Naive thymus-derived CD4-positive, alpha-beta T cell (primary cell): Measurements from ENCODE around the gene NRDE2. TPM values are rescaled to one million over a fixed set of nuclear protein-coding genes. Genes with fewer than 3 reads are reported as not detected.
"Not testable (repeated sequence)": the region's sequence is repeated elsewhere in the genome, so short reads cannot be mapped to it uniquely, and the experiment has no call there.

Experiments used
- ATAC-seq: fragments of 150-1000 bp; cut with Tn5 transposase; 2 replicates; pipeline ENCODE4 v1.10.0; 2021; ENCODE audit warnings: mild to moderate bottlenecking, moderate library complexity
- CTCF ChIA-PET: fragments of 350-600 bp; sonication (Branson Sonifier 250); formaldehyde crosslinking; loops from one replicate; lab custom pipeline; 2021; ENCODE audit warnings: antibody characterized with exemption; lab: Charles Lee
- POLR2A ChIA-PET: fragments of 350-600 bp; sonication (Branson Sonifier 250); formaldehyde crosslinking; loops from one replicate; lab custom pipeline; 2021; ENCODE audit warnings: antibody characterized with exemption, inconsistent platforms; lab: Charles Lee
- DNase-seq, 9 donors: peaks; one replicate each; pipeline versions ENCODE4 v3.0.0 to v3.0.0-alpha.2; 2020 to 2022; ENCODE audit warnings: mixed read lengths in 1 of 9
- H3K27ac ChIP-seq: one replicate; pipeline ENCODE4 v1.7.0; 2013; ENCODE audit warnings: mild to moderate bottlenecking, low read depth, low read length, moderate library complexity
- H3K27me3 ChIP-seq, 2 donors: one replicate each; pipeline ENCODE4 v1.7.0; 2013; ENCODE audit warnings: low read length in 2 of 2, mild to moderate bottlenecking in 2 of 2, moderate library complexity in 2 of 2; ENCODE audit not compliant: control insufficient read depth in 2 of 2, insufficient read depth in 2 of 2
- H3K36me3 ChIP-seq, 3 experiments: 1 replicate in 2 of 3; 2 replicates in 1 of 3; pipeline ENCODE4 v1.7.0; 2013; ENCODE audit warnings: low read length in 3 of 3, mild to moderate bottlenecking in 3 of 3, moderate library complexity in 1 of 3; ENCODE audit not compliant: insufficient read depth in 3 of 3, control insufficient read depth in 2 of 3
- H3K4me1 ChIP-seq, 2 donors: one replicate each; pipeline ENCODE4 v1.7.0; 2013; ENCODE audit warnings: low read length in 2 of 2, mild to moderate bottlenecking in 2 of 2, moderate library complexity in 1 of 2; ENCODE audit not compliant: control insufficient read depth in 2 of 2, insufficient read depth in 2 of 2
- H3K4me3 ChIP-seq: 2 replicates; pipeline ENCODE4 v1.7.0; 2013; ENCODE audit warnings: mild to moderate bottlenecking, low read length
- H3K9me3 ChIP-seq, 3 experiments: 1 replicate in 2 of 3; 2 replicates in 1 of 3; pipeline ENCODE4 v1.7.0; 2013; ENCODE audit warnings: low read length in 3 of 3; ENCODE audit not compliant: control insufficient read depth in 2 of 3
- H3K27ac Mint-ChIP-seq, 9 donors: one replicate each; pipeline ENCODE4 v1.8.0; 2020 to 2022; ENCODE audit warnings: mixed read lengths in 9 of 9, mild to moderate bottlenecking in 8 of 9, moderate library complexity in 5 of 9, inconsistent platforms in 2 of 9
- H3K27me3 Mint-ChIP-seq, 5 donors: one replicate each; pipeline ENCODE4 v1.8.0; 2021 to 2022; ENCODE audit warnings: mixed read lengths in 5 of 5, mild to moderate bottlenecking in 1 of 5
- H3K36me3 Mint-ChIP-seq, 5 donors: one replicate each; pipeline ENCODE4 v1.8.0; 2020 to 2022; ENCODE audit warnings: mixed read lengths in 5 of 5, mild to moderate bottlenecking in 3 of 5, inconsistent platforms in 1 of 5
- H3K4me1 Mint-ChIP-seq, 7 donors: one replicate each; pipeline ENCODE4 v1.8.0; 2020 to 2022; ENCODE audit warnings: mixed read lengths in 7 of 7, mild to moderate bottlenecking in 3 of 7, inconsistent platforms in 1 of 7
- H3K4me3 Mint-ChIP-seq, 10 donors: one replicate each; pipeline ENCODE4 v1.8.0; 2020 to 2022; ENCODE audit warnings: mild to moderate bottlenecking in 10 of 10, mixed read lengths in 10 of 10, moderate library complexity in 6 of 10, inconsistent platforms in 2 of 10
- H3K9me3 Mint-ChIP-seq, 11 donors: one replicate each; pipeline ENCODE4 v1.8.0; 2020 to 2022; ENCODE audit warnings: mixed read lengths in 11 of 11, mild to moderate bottlenecking in 4 of 11, inconsistent platforms in 1 of 11, moderate library complexity in 1 of 11
- intact Hi-C, 2 donors: fragments of 100-400 bp; cut with micrococcal nuclease; formaldehyde crosslinking; loops; one replicate each; pipeline ENCODE4 v1.15.1; 2023
- polyA plus RNA-seq, 2 donors: library from polyadenylated mRNA; unstranded; fragments of 300-500 nt; fragmentation: Illumina TruSeq; gene quantifications; one replicate each; pipeline ENCODE4 v1.2.3, GENCODE V29; 2021
- total RNA-seq, 6 experiments: library from RNA in 5 of 6; stranded (reverse) in 5 of 6; gene quantifications; 1 replicate in 5 of 6; 2 replicates in 1 of 6; pipeline ENCODE4 v1.2.3 and lab custom pipeline; 2021 to 2026

The NRDE2 gene
- total and polyA plus RNA-seq, 7 experiments from 2014 or later: 8.4 to 30.2 (median 26.6) TPM

- peaks cover 13 to 17% of the 10 kb centered on the region in 2 donors for H3K4me1 ChIP-seq
- Mint-ChIP-seq H3K27me3 (peaks cover 0 to 10% (median 7%) of the 10 kb centered on the region in 5 donors), H3K4me3 (peak within 1 kb of the TSS; percentile 86 to 99 (median 96)), H3K36me3 (peaks cover 12 to 33% (median 16%) of the 10 kb centered on the region in 5 donors), H3K9me3 (peaks cover 0 to 16% (median 0%) of the 10 kb centered on the region in 11 donors), H3K4me1 (peaks cover 12 to 39% (median 34%) of the 10 kb centered on the region in 7 donors), H3K27ac (peak within 1 kb of the TSS; percentile 90 to 98 (median 96))
- H3K9me3 ChIP-seq: no peaks in the 10 kb centered on the region
- CTCF ChIA-PET: interaction anchor here (0.6 to 1.0 kb wide), 4 partner anchors 8 to 1309 kb away, joined by 4 to 5 read pairs (median 4); no protein-coding TSS in a partner anchor
- peaks cover 4 to 32% (median 7%) of the 10 kb centered on the region in 3 experiments for H3K36me3 ChIP-seq
- DNase-seq: peak; percentile 51 to 89 (median 85)
- POLR2A ChIA-PET: interaction anchor here (0.6 to 3.6 kb wide), 6 partner anchors 8 to 979 kb away, joined by 3 to 26 read pairs (median 6); no protein-coding TSS in a partner anchor
- peak within 1 kb of the TSS; percentile 87 for H3K4me3 ChIP-seq
- H3K27ac ChIP-seq: peak within 1 kb of the TSS; percentile 86
- no peaks in the 10 kb centered on the region for H3K27me3 ChIP-seq
- intact Hi-C loops: loop anchor here (1.0 to 5.0 kb wide), 12 partner anchors 74 to 1694 kb away; partner anchors contain the start of genes CALM1 (in 1 of the 2), EFCAB11 (in 1 of the 2), EML5 (in 1 of the 2) and NRDE2 (in 1 of the 2)
- peak; percentile 97 for ATAC-seq
Observed at GRCh38 chr14:90256354-90257131, 75.2 kb downstream of the NRDE2 start, which contains the start of gene PSMC1. TSS of gene PSMC1 (plus strand) at chr14:90256553. CDS start at chr14:90256598, 45 bp downstream.

GRCh38 chr14:90255871-90256270, 75.9 kb downstream of the NRDE2 start:
- DNase-seq (no peak), ATAC-seq (no peak)
- H3K27ac ChIP-seq: peak overlapping the region; percentile 86

GRCh38 chr14:90253826-90254225, 77.9 kb downstream of the NRDE2 start:
- Mint-ChIP-seq H3K4me1 (peaks cover 12 to 35% (median 32%) of the 10 kb centered on the region in 7 donors), H3K9me3 (peaks cover 0 to 13% (median 0%) of the 10 kb centered on the region in 11 donors), H3K36me3 (peaks cover 4 to 17% (median 7%) of the 10 kb centered on the region in 5 donors), H3K27me3 (peaks cover 0 to 14% (median 8%) of the 10 kb centered on the region in 5 donors), H3K27ac (no peak overlapping the region), H3K4me3 (no peak overlapping the region)
- Histone ChIP-seq H3K4me3 (no peak overlapping the region), H3K27me3 (no peaks in the 10 kb centered on the region), H3K4me1 (peaks cover 13 to 17% of the 10 kb centered on the region in 2 donors), H3K36me3 (peaks cover 0 to 16% (median 0%) of the 10 kb centered on the region in 3 experiments), H3K27ac (no peak overlapping the region), H3K9me3 (no peaks in the 10 kb centered on the region)
- no peak for DNase-seq
- no peak for ATAC-seq
- ChIA-PET CTCF (no interaction called here), POLR2A (interaction anchor here (3.6 kb wide), 1 partner anchor 130 kb away, joined by 26 read pairs; no protein-coding TSS in a partner anchor)
- intact Hi-C loops: no loop called here

More at GRCh38 chr14:90255871-90256270, 75.9 kb downstream of the NRDE2 start:
- POLR2A ChIA-PET: interaction anchor here (1.2 to 3.6 kb wide), 5 partner anchors 9 to 503 kb away, joined by 4 to 26 read pairs (median 6); no protein-coding TSS in a partner anchor
- Mint-ChIP-seq H3K4me1 (peaks cover 12 to 38% (median 34%) of the 10 kb centered on the region in 7 donors), H3K27me3 (peaks cover 0 to 14% (median 7%) of the 10 kb centered on the region in 5 donors), H3K36me3 (peaks cover 6 to 27% (median 9%) of the 10 kb centered on the region in 5 donors), H3K4me3 (peak overlapping the region; percentile 53 to 99 (median 96)), H3K9me3 (peaks cover 0 to 13% (median 0%) of the 10 kb centered on the region in 11 donors), H3K27ac (peak overlapping the region; percentile 53 to 96 (median 95))
- peaks cover 13 to 17% of the 10 kb centered on the region in 2 donors for H3K4me1 ChIP-seq
- peaks cover under 1 to 26% (median 4%) of the 10 kb centered on the region in 3 experiments for H3K36me3 ChIP-seq
- CTCF ChIA-PET: interaction anchor here (0.6 to 1.0 kb wide), 2 partner anchors 9 to 17 kb away, joined by 4 to 5 read pairs; no protein-coding TSS in a partner anchor
- no peaks in the 10 kb centered on the region for H3K9me3 ChIP-seq
- no peaks in the 10 kb centered on the region for H3K27me3 ChIP-seq
- H3K4me3 ChIP-seq: peak overlapping the region; percentile 87
- intact Hi-C loops: loop anchor here (1.0 to 5.0 kb wide), 12 partner anchors 75 to 1693 kb away; partner anchors contain the start of genes CALM1 (in 1 of the 2), EFCAB11 (in 1 of the 2), EML5 (in 1 of the 2) and NRDE2 (in 1 of the 2)

GRCh38 chr14:90248594-90248993, 83.1 kb downstream of the NRDE2 start:
- POLR2A ChIA-PET: no interaction called here

GRCh38 chr14:90247441-90247840, 84.3 kb downstream of the NRDE2 start:
- H3K4me1 Mint-ChIP-seq, intact Hi-C loops, H3K4me1 ChIP-seq, H3K27ac Mint-ChIP-seq, CTCF ChIA-PET, H3K9me3 ChIP-seq, H3K27ac ChIP-seq, H3K4me3 ChIP-seq, H3K36me3 ChIP-seq, DNase-seq, H3K4me3 Mint-ChIP-seq, H3K27me3 ChIP-seq, ATAC-seq: not testable (repeated sequence)
- Mint-ChIP-seq H3K9me3 (peaks cover 0 to 29% (median 10%) of the 10 kb centered on the region in 11 donors), H3K27me3 (peaks cover 2 to 23% (median 16%) of the 10 kb centered on the region in 5 donors), H3K36me3 (peaks cover 0 to 10% (median 0%) of the 10 kb centered on the region in 5 donors)
- POLR2A ChIA-PET: interaction anchor here (0.6 kb wide), 1 partner anchor 812 kb away, joined by 4 read pairs; no protein-coding TSS in a partner anchor

More at GRCh38 chr14:90248594-90248993, 83.1 kb downstream of the NRDE2 start:
- CTCF ChIA-PET: interaction anchor here (0.6 kb wide), 1 partner anchor 361 kb away, joined by 4 read pairs; no protein-coding TSS in a partner anchor
- H3K27me3 ChIP-seq: no peaks in the 10 kb centered on the region
- H3K9me3 ChIP-seq: no peaks in the 10 kb centered on the region
- no peaks in the 10 kb centered on the region for H3K36me3 ChIP-seq
- no peak overlapping the region for H3K4me3 Mint-ChIP-seq
- peaks cover 5 to 30% (median 16%) of the 10 kb centered on the region in 5 donors for H3K27me3 Mint-ChIP-seq
- no peaks in the 10 kb centered on the region for H3K4me1 Mint-ChIP-seq
- no peak for ATAC-seq
- H3K9me3 Mint-ChIP-seq: peaks cover 0 to 18% (median 8%) of the 10 kb centered on the region in 11 donors
- no peak overlapping the region for H3K27ac Mint-ChIP-seq
- peaks cover 0 to 9% (median 0%) of the 10 kb centered on the region in 5 donors for H3K36me3 Mint-ChIP-seq
- H3K27ac ChIP-seq: no peak overlapping the region
- no peaks in the 10 kb centered on the region for H3K4me1 ChIP-seq
- H3K4me3 ChIP-seq: no peak overlapping the region
- no peak for DNase-seq
- intact Hi-C loops: no loop called here

GRCh38 chr14:90246936-90247335, 84.8 kb downstream of the NRDE2 start:
- Mint-ChIP-seq H3K4me1 (no peaks in the 10 kb centered on the region), H3K27me3 (peaks cover 2 to 23% (median 17%) of the 10 kb centered on the region in 5 donors), H3K27ac (no peak overlapping the region), H3K4me3 (no peak overlapping the region), H3K9me3 (peaks cover 0 to 34% (median 13%) of the 10 kb centered on the region in 11 donors), H3K36me3 (peaks cover 0 to 14% (median 0%) of the 10 kb centered on the region in 5 donors)
- CTCF ChIA-PET: no interaction called here
- no peak for DNase-seq
- POLR2A ChIA-PET: no interaction called here
- Histone ChIP-seq H3K9me3 (no peaks in the 10 kb centered on the region), H3K27ac (no peak overlapping the region), H3K4me1 (no peaks in the 10 kb centered on the region), H3K4me3 (no peak overlapping the region), H3K36me3 (no peaks in the 10 kb centered on the region), H3K27me3 (no peaks in the 10 kb centered on the region)
- ATAC-seq: no peak
- intact Hi-C loops: no loop called here
